Measurements from ENCODE around the gene DNPH1. TPM values are rescaled to one million over a fixed set of nuclear protein-coding genes. Genes with fewer than 3 reads are reported as not detected.

DNPH1 gene
- total RNA-seq, 4 donors from 2014 or later: 16.1 to 367 (median 128) TPM

DNA sequence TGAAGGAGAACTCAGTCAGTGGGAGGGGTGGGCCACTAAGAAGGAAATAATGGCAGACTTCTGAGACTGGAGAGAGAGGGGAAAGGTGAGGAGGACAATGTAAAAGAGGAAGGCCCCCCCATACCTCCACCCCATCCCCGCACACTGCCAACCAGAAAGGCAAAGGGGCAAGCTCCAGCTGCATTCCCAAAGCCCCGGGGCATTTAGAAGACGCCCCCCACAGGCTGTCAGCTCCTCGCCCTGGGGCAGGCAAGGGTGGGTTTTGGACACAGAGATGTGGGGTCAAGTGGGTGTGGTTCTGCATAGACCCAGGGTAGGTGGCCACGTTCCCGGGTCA, 48.0 kb upstream of the DNPH1 start:
- Histone ChIP-seq H3K36me3 (no peaks in the 10 kb centered on the region), H3K9me3 (no peaks in the 10 kb centered on the region), H3K27ac (peak overlapping the region; percentile 85 to 89 (median 87)), H3K4me1 (peaks cover 34 to 55% (median 51%) of the 10 kb centered on the region in 4 donors), H3K4me3 (no peak overlapping the region), H3K27me3 (peaks cover 21% of the 10 kb centered on the region)
- no peak for TF ChIP-seq CTCF (IDR thresholded peaks at IDR 0.05)
- no peak for TF ChIP-seq POLR2A (IDR thresholded peaks at IDR 0.05)
- no peak for TF ChIP-seq EP300 (IDR thresholded peaks at IDR 0.05; ENCODE audit: low read depth)
- no peak for TF ChIP-seq POLR2AphosphoS5 (IDR thresholded peaks at IDR 0.05)
- in situ Hi-C loops (cut with MboI; ENCODE audit: low pct_ligation_motif_present in 1 of 4, low pct_unique_long_range_greater_than_20kb in 1 of 4, low sequenced_read_pairs in 3 of 4): no loop called here
- no peak for DNase-seq
- intact Hi-C loops (cut with DNase I; ENCODE audit: low total_unique reads): no loop called here
- WGBS, 2 donors (ENCODE audit: low coverage in 1 of 2): 79% methylated on average over 6 of the region's 6 CpGs; no CpG with 5 or more reads in 1 of the 2 donors

DNA sequence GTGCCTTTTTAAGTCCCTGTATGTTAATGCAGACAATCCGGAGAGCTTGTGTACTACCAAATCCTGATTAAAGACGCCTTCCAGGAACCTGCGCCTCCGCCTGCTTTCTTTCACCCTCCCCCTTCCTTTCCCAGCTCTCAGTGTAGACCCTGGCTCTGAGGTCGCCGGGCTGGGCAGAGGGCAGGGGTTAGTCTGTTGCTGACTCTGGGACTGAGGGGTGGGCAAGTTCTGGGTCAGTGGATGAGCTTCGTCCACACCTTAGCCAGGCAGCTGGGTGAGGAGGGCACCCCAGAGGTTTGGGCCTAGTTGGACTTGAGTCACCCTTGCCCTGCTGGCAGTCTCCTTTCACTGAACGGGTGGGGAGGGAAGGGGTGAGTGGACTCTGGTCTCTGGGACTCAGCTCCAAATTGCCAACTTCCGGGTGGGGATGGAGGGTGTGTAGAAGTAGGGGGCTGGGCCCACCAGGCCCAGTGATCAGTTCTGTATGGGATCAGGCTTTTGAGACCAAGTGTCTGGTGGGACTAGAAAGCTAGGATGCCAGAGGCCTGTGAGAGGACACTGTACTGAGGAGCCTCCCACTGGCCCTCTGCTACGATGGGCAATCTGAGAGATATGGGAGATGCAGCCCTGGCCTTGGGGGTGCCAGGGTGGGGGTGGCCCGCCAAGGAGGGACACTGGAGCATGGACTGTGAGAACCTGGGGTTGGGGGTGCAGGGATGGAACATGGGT, 47.5 kb upstream of the DNPH1 start:
- H3K4me3 ChIP-seq: peak overlapping the region in 1 of 4 donors; percentile 58

DNA sequence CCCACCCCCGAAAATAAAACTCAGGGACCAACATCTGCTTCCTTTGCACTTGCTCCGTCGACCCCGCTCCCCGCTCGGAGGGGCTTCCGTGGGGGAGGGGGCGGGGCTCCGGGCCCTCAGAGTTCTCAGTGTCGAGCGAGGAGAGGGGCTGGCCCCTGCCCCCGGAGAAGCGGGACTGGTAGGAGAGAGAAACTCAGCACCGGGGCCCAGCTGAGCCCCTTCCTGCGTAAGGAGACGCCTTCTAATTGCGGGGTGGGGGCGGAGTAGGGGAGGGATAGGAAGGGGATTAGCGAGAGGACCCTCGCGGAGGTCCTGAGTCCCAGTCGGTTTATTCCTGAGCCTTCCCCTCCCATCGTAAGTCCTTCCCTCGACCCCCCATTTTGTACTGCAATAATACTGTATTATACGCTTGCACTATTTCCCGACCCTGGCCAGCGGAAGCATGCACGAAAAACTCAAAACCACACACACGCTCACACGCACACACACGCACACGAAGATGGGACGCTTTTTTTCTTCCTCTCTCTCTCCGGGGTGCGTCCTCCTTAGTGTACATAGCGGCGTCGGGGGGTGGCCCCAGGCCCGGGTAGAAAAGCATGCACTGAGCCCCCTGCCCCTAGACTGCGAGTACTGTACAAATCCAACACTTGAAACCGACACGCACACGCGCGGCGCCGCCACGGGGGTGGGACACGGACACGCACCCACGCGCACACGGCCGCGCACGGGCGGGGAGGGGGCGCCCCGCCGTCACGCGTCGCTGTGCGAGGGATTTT, 46.7 kb upstream of the DNPH1 start:
- no peaks in the 10 kb centered on the region for H3K36me3 ChIP-seq
- WGBS, 2 donors (ENCODE audit: low coverage in 1 of 2): 46% methylated on average over 64 of the region's 64 CpGs; no CpG with 5 or more reads in 1 of the 2 donors
- DNase-seq: no peak
- TF ChIP-seq POLR2AphosphoS5 (IDR thresholded peaks at IDR 0.05) (no peak), CTCF (IDR thresholded peaks at IDR 0.05) (no peak), POLR2A (IDR thresholded peaks at IDR 0.05) (no peak), EP300 (IDR thresholded peaks at IDR 0.05; ENCODE audit: low read depth) (no peak)
- in situ Hi-C loops (cut with MboI; ENCODE audit: low pct_ligation_motif_present in 1 of 4, low pct_unique_long_range_greater_than_20kb in 1 of 4, low sequenced_read_pairs in 3 of 4): no loop called here
- peak overlapping the region in 3 of 4 donors; percentile 34 to 58 (median 41) for H3K4me3 ChIP-seq
- no peaks in the 10 kb centered on the region for H3K9me3 ChIP-seq
- H3K27ac ChIP-seq: peak overlapping the region; percentile 85 to 89 (median 87)
- peaks cover 21% of the 10 kb centered on the region for H3K27me3 ChIP-seq
- H3K4me1 ChIP-seq: peaks cover 34 to 60% (median 53%) of the 10 kb centered on the region in 4 donors
- intact Hi-C loops (cut with DNase I; ENCODE audit: low total_unique reads): no loop called here

More for the DNA sequence above, 47.5 kb upstream of the DNPH1 start:
- intact Hi-C loops (cut with DNase I; ENCODE audit: low total_unique reads): no loop called here
- DNase-seq: peak; percentile 75
- Histone ChIP-seq H3K9me3 (no peaks in the 10 kb centered on the region), H3K27ac (peak overlapping the region; percentile 85 to 89 (median 87)), H3K4me1 (peaks cover 34 to 55% (median 51%) of the 10 kb centered on the region in 4 donors), H3K36me3 (no peaks in the 10 kb centered on the region), H3K27me3 (peaks cover 21% of the 10 kb centered on the region)
- in situ Hi-C loops (cut with MboI; ENCODE audit: low pct_ligation_motif_present in 1 of 4, low pct_unique_long_range_greater_than_20kb in 1 of 4, low sequenced_read_pairs in 3 of 4): no loop called here
- TF ChIP-seq EP300 (IDR thresholded peaks at IDR 0.05; ENCODE audit: low read depth) (no peak), POLR2A (IDR thresholded peaks at IDR 0.05) (no peak), POLR2AphosphoS5 (IDR thresholded peaks at IDR 0.05) (peak in 1 of 3 donors; percentile 26), CTCF (IDR thresholded peaks at IDR 0.05) (no peak)
- WGBS, 2 donors (ENCODE audit: low coverage in 1 of 2): 40 to 48% methylated on average over 1 to 11 of the region's 11 CpGs

DNA sequence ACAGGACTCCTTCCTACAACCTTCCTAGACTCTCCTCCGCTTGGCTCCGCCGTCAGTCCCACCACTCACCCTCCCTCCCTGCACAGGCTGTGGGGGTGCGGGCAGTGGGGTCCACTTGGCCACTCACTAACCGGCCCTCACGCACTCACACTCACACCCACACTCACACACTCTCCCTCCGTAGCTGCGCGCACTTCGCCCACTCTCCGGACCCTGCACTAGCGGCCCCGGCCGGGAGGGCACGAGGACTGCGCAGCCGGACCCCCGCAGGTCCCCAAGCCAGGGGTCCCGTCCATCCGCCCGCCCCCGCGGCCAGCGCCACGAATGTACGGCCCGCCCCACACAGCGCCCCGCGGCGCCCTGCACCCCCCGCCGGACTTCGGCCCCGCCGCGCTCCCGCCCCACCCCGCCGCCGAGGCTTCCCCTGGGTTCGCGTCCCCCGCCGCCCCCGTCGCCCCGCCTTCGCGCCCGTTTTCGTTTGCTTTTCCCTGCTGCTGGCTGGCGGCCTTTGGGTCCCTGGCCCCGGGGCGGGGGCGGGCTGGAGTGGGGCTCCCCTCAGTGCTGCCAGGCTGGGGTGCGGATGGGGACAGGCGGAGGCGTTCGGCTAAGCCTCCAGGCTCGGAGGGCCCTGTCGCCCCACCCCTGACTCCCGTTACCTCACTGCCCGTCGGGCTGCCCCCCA, 45.8 kb upstream of the DNPH1 start:
- DNase-seq: peak; percentile 82
- in situ Hi-C loops (cut with MboI; ENCODE audit: low pct_ligation_motif_present in 1 of 4, low pct_unique_long_range_greater_than_20kb in 1 of 4, low sequenced_read_pairs in 3 of 4): no loop called here
- peaks cover 21% of the 10 kb centered on the region for H3K27me3 ChIP-seq
- peak overlapping the region in 3 of 4 donors; percentile 34 to 58 (median 41) for H3K4me3 ChIP-seq
- H3K4me1 ChIP-seq: peaks cover 41 to 69% (median 61%) of the 10 kb centered on the region in 4 donors
- WGBS, 2 donors (ENCODE audit: low coverage in 1 of 2): 12% methylated on average over 29 of the region's 65 CpGs; no CpG with 5 or more reads in 1 of the 2 donors
- peak; percentile 35 for TF ChIP-seq POLR2A (IDR thresholded peaks at IDR 0.05)
- TF ChIP-seq CTCF (IDR thresholded peaks at IDR 0.05): no peak
- TF ChIP-seq POLR2AphosphoS5 (IDR thresholded peaks at IDR 0.05): no peak
- no peak for TF ChIP-seq EP300 (IDR thresholded peaks at IDR 0.05; ENCODE audit: low read depth)
- H3K27ac ChIP-seq: peak overlapping the region; percentile 85 to 89 (median 87)
- intact Hi-C loops (cut with DNase I; ENCODE audit: low total_unique reads): no loop called here
- no peaks in the 10 kb centered on the region for H3K9me3 ChIP-seq
- H3K36me3 ChIP-seq: no peaks in the 10 kb centered on the region

All from transverse colon (tissue), 4 donors.